GM04503 (cell line): Measurements from ENCODE around the gene ALPL.
"Not testable (repeated sequence)": the region's sequence is repeated elsewhere in the genome, so short reads cannot be mapped to it uniquely, and the experiment has no call there.

Source experiments
- DNase-seq: peaks from one replicate; pipeline ENCODE4 v3.0.0-alpha.2; 2012; ENCODE audit warnings: low read depth

ALPL gene

DNA sequence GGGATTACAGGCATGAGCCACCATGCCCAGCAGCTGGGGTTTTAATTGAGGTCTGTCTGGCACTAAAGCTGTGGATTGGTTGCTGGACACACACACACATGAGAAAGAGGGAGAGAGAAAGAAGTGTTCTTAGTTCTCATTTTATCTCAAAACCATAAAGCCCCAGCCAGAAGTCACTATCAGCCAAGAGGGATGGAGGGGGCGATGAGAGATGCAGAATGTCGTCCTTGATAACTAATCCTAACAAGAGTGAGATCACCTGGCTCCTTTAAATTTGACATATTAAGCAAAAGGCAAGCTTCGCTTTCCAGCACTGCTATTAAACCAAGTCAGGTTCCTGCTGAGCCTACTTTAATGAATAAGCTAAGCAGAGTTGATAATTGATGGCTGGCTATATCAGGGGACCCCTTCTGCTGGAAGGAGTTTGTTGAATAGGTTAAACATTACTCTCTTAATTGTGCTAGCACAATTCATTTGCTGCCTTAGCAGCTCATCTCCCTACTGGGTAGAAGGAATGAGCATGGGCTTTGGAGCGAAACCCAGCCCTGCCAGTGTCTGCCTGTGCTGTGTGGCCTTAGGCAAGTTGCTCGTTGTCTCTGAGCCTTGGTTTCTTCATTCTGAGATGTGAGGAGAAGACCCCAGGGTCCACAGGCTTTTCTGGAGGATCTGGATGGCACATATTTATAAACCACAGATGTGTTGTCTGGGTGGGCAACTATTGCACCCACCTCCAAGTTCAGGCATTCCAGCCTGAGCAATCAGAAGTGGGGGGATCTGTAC, 50.8 kb downstream of the ALPL start:
- no peak for DNase-seq

DNA sequence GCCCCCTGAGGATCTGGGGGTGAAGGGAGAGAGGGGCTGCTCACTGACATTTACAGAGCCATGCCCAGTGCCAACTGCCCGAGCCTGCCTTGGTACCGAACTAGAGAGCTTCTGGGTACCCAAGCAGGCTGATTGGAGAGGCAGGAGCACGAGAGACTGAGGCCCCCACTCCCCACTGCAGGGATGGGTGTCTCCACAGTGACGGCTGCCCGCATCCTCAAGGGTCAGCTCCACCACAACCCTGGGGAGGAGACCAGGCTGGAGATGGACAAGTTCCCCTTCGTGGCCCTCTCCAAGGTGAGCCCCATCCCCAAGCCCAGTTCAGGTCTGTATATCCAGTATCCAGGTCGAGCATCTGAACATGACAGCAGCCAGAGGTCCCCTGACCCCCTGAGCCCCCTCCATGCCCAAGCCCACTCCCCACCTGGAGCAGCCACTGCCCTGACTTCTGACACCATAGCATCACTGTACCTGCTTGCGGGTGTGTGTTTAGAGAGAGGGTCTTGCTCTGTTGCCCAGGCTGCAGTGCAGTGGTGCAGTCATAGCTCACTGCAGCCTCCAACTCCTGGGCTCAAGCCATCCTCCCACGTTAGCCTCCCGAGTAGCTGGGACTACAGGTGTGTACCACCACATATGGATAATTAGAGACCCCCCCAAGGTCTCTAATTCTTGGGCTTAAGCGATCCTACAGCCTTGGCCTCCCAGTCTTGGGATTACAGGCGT, 51.9 kb downstream of the ALPL start:
- no peak for DNase-seq

DNA sequence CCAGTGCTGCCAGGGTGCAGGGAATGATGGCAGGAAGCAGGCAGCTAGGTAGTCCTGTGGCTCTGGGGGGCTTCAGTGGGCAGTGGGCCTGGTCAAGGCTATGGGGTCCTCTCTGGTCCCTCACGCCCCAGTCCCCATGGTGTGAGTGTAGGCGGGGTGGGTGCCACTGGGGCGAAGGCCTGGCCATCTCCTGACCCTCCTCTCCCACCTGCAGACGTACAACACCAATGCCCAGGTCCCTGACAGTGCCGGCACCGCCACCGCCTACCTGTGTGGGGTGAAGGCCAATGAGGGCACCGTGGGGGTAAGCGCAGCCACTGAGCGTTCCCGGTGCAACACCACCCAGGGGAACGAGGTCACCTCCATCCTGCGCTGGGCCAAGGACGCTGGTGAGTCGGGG, 53.7 kb downstream of the ALPL start:
- DNase-seq = no peak

DNA sequence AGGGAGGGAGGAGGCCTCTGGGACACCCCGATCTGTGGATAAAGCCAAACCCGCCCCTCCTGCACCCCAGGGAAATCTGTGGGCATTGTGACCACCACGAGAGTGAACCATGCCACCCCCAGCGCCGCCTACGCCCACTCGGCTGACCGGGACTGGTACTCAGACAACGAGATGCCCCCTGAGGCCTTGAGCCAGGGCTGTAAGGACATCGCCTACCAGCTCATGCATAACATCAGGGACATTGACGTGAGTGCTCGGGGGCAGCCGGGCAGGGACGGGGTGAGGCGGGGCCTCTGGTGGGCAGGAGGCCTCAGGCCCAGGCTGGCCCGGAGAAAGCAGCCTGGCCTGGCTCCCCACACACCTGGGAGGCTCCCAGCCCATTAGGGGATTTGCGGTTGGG, 54.7 kb downstream of the ALPL start:
- DNase-seq = no peak

DNA sequence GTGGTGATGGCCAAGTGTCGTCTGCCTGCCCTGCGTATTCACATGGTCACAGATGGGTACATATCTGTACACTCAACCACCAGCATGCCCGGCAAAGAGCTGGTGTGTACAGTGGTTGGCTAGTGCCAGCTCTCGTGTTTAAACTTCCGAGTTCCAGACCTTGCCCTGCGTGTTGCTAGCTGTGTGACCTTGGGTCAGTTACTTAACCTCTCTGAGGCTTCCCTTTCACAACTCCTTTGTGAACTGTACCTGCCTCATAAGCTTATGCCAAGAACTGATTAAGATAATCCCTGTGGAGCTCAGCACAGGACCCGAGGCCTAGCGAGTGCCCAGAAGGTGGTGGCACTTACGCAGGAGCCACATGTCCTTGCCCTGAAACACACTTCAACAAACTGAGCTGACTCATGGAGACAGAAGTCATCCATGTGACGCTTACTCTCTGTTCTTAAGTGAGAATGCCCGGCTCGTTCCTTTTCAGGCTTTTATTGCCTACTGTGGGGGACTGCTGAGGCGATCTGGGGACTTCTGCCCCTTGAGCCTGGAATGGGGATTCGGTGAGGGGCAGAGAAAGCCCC, 55.4 kb downstream of the ALPL start:
- no peak for DNase-seq

DNA sequence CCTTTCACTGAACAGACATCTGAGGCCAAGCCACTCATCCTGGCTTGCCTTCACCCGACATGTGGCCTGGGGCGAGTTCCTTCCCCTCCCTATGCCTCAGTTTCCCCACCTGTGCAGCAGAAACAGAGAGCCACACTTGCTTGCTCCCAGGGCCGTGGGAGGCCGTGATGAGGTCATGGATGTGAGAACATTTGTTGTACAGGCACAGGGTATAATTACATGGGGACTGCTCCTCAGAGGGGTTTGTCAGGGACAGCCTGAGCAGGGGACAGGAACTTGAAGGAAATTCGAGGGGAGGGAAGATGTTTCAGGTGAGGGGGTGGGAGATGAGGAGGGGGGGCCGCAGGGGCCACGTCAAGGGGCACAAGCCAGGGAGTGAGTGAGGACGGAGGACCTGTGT, 56.1 kb downstream of the ALPL start:
- DNase-seq = no peak

DNA sequence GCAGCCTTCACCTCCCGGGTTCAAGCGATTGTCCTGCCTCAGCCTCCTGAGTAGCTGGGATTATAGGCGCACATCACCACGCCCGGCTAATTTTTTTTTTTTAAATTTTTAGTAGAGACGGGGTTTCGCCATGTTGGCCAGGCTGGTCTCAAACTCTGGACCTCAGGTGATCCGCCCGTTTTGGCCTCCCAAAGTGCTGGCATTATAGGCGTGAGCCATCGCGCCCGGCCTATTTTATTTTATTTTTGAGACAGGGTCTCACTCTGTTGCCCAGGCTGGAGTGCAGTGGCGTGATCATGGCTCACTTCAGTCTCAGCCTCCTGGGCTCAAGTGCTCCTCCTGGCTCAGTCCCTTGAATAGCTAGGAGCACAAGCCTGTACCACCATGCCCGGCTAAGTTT, 57.1 kb downstream of the ALPL start:
- not testable (repeated sequence) for DNase-seq

DNA sequence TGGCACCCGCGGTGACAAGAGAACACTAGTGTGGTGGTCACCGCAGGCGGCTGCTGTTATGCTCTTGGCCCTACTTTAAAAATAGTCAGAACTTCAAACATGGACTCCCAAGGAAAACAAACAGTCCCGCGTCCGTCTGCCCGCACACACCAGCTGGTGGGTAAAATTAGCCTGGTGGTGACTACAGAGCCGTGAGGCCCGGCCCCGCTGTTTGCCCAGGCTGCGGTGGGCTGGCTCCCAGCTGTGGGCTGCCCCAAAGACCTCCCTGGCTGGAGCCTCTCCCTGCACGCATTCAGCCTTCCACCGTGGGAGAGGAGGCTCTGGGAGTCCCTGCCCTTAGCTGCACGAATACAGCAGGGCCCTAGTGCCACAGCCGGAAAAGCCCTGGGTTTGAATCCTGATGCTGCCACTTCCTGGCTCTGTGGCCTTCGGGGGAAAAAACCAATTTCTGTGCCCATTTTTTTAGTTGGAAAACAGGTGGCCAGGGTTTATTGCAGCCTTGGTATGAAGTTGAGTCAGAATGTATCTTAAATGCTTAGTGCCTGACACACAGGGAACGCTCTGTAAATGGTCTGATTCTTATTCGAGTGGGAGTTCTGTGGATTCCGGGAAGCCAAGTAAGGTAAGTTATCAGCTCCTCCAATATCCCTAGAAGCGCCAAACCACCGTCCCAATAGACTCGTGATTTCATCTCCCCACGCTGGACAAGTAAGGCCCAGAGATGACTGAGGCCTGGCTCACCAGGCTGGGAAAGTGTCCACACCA, 58.2 kb downstream of the ALPL start:
- peak; percentile 44 for DNase-seq

DNA sequence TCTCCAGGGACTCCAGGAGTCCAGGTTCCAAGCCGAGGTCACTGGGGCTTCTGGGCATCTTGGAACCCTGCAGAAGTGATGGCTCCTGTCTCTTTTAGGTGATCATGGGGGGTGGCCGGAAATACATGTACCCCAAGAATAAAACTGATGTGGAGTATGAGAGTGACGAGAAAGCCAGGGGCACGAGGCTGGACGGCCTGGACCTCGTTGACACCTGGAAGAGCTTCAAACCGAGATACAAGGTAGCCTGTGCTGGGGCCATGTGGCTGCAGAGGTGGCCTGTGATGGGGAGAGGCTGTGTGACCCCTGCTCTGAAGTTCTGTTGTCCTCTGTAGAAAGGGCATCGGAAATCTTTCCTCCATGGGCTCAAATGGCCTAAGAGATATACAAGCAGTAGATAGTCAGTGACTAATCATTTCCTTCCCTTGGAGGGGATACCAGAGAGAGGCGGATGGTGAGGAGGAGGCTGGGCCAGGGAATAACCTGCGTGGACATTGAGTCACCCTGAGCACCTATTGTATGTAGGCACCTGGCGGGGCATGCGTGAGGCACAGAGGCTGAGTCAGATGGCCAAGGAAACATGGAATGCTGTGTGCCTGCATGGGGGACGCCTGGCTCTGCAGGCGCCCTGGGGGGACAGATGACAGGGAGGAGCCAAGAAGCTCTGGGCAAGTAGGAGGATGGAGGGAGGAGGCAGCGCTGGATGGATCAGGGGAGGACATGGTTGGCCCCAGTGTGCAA, 59.0 kb downstream of the ALPL start:
- DNase-seq = no peak

DNA sequence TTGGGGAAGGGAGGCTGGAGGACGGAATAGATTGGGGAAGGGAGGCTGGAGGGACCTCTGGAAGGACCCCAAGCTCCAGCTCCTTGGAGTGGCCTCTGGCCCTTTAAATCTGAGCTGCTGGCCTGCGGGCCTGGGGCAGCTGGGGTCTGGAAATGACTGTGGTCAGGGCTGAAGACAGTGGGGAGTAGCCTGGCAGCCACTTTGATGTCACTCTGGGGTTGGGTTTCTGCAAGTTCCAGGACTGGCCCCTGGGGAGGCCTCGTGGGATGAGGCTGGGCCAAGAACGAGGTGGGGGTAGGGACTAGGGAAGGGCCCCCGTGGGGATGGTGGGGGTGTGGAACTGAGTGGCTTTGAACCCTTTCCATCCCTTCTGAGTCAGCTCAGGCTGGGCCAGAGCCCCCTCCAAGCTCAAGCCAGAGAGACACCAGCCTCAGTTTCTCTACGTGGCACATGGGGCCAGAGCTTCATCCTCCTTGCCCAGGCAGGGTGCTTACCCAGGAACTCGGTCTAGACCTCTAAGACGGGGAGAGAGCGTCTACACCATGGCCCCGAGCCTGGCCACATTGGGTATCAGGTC, 59.7 kb downstream of the ALPL start:
- DNase-seq = no peak

DNA sequence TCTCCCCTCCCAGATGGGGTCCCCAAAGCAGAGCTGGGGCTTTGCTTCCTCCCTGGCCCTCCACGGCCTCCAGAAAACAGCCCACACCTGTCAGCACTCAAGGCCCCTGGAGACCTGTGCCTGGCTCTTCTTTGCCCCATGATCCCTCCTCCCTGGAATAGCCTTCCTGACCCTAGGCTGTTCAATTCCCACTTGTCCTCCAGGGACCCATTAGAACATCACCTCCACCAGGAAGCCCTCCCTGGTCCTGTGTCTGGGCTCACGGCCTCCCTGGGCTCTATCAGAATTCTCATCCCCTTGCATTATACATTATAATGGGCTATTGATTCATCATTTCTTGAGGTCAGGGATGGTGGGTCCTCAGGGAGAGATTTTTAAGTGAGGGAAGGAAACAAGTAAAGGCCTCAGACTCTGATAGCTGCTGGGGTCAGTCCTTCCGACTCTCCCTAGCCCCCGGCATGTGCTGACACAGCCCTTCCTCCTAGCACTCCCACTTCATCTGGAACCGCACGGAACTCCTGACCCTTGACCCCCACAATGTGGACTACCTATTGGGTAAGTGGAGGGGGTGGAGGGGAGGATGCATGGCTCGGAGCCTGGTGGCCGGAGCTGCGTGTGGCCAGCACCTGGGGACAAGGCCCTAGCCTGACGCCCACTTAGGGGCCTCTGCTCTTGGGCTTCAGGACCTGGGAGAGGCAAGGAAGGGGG, 60.8 kb downstream of the ALPL start:
- no peak for DNase-seq

DNA sequence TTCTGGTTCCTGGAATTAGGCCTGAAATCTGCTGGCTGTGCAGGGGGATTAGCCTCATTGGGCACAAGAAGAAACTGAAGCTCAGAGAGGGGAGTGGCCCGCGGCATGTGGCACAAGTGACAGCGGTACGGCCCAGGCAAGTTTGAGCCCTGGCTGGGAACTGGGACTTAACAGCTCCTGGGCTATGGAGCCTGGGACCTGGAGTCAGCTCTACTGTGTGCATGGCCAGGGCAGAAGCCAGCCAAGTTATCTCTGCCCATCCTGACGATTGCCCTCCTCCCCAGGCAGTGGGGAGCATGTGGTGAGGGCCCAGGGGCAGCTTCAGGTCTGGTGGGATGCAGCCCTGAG, 61.3 kb downstream of the ALPL start:
- no peak for DNase-seq

DNA sequence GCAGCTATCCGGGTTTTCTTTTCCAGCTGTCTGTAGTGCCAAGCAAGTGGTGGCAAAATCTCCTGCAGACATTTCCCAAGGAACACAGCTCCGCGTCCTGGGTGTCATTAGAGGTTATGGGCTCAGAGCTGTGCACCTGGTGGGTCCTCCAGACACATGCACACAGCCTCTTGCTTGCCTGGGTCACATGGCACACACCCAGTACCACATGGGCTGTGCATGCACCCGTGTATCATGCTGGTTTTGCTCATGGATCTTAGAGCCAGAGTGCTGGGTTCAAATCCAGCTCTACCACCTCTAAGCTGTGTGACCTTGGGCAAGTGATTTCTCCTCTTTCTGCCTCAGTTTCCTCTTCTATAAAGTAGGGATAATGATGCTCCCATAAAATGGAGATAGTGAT, 61.7 kb downstream of the ALPL start:
- no peak for DNase-seq

DNA sequence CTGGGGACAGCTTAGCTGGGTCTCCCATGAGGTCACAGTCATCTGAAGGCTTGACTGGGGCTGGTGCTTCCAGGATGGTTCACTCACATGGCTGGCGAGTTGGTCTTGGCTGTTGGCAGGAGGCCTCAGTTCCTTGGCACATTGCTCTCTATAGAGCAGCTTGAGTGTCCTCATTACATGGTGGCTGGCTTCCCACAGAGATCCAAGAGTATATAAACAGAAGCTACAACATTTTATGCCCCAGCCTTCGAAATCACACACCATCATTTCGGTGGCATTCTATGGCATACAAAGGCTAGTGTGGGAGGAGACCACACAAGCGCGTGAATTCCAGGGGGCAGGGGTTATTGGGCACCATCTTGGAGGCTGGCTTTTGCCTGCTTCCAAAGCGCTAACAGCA, 63.0 kb downstream of the ALPL start:
- DNase-seq = no peak

DNA sequence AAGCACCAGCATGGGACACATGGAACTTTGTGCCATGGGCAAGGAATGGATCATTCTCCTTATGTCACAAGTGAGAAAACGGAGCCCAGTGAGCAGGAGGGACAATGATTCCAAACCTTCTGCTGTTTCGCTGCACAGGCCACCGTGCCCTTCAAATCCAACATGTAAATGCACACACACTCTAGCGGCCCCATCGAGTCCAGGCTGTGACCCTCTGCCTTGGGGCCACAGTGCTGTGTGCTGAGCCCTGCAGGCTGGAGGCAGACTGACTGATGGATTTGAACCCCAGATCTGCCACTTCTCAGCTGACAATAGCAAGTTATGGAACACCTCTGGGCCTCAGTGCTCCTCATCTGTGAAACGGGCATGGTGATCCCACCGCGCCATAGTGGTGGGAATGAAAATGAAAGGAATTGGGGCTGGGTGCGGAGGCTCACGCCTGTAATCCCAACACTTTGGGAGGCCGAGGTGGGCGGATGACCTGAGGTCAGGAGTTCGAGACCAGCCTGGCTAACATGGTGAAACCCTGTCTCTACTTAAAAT, 63.6 kb downstream of the ALPL start:
- DNase-seq = no peak

DNA sequence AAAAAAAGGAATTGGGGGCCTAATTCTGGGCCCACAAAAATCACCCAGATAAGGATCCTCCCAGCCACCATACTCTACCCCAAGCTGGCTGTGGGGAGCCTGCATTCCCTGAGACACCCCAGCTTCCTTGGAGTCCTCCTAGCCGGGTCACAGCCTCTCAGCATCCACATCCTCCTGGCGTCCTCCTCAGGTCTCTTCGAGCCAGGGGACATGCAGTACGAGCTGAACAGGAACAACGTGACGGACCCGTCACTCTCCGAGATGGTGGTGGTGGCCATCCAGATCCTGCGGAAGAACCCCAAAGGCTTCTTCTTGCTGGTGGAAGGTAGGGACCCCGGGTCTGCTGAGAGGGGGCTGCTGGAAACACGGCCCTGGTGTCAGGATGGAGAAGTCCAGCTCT, 64.3 kb downstream of the ALPL start:
- no peak for DNase-seq

DNA sequence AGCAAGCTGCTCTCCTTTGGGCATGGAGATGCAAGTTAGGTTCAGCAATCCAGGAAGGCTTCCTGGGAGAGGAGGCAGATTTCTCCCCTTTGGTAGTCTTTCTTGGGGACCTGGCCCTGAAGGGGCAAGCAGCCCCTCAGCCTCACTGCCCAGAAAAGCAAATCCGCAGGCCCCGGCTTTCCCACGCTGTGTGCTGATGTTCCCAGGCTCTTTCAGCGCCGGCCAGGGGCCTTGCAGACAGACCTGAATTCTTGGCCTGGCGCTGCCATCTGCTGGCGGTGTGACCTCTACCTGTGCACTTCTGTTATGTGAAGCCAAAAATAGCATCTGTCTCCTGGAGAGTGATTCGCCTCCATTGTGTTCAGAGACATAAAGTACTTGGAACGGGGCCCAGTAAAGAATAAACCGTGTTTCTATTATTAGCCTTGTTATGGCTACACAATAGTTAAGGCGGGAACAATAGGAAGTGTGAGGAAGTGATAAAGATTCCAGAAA, 64.8 kb downstream of the ALPL start:
- DNase-seq = no peak

DNA sequence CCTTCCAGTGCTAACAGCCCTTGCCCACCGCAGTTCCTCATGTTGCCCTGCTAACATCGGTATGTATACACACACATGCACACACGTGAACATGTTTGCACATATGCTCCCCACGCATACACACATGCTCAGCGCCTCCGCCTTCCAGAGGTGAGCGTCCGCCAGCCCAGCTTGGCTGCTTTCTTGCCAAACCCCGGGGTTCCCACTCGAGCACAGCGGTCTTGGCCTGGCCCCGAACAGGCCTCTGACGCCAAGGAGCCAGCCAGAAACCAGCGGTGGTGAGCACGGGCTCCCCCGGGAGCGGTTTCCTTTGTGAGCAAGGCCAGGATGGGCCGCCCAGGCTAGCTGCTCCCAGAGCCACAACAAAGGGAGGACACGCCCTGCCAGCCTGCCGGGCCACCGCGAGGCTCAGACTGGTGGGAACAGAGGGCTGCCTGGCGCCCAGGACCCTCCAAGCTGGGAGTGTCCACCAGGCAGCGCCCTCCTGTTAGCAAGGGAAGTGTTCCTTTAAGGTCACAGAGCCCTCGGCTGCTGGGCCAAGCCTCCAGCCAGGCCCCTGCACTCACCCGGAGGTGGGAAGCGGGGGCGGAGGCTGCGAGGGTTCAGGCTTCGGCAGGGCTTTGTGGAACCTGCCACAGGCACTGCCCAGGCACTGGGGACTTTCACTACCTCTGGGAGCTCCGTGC, 65.4 kb downstream of the ALPL start:
- no peak for DNase-seq

DNA sequence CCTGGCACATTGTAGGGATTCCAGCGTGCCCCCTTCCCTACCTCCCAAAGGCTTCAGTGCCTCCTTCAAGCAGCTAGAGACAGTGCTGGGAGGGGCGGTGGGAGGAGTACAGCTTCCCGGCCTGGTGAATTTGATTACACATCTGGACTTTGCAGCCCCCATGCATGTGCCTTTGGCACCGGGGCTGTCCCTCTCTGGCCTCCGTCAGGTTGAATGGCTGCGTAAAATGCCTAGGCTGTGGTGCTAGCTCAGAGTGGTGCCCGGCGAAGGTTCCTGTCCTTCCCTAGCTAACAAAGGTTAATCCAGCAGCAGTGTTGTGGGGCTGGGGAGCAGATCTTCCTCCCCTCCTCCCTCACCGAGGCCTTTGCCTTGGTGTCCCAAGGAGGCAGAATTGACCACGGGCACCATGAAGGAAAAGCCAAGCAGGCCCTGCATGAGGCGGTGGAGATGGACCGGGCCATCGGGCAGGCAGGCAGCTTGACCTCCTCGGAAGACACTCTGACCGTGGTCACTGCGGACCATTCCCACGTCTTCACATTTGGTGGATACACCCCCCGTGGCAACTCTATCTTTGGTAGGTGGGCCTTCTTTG, 66.2 kb downstream of the ALPL start:
- no peak for DNase-seq
